Natural killer cell (primary cell): Measurements from ENCODE around the gene WNT5A. TPM values are rescaled to one million over a fixed set of nuclear protein-coding genes. Genes with fewer than 3 reads are reported as not detected.

Source experiments
- ATAC-seq, 3 donors: fragments of 150-1000 bp in 2 of 3; fragments of 200-7000 bp in 1 of 3; cut with Tn5 transposase; 1 replicate in 1 of 3; 2 replicates in 2 of 3; pipeline ENCODE4 v1.10.0; 2021; ENCODE audit warnings: mild to moderate bottlenecking in 2 of 3, moderate library complexity in 2 of 3
- DNase-seq, 2 donors: peaks; one replicate each; pipeline versions ENCODE4 v3.0.0 to v3.0.0-alpha.2; 2013 to 2021; ENCODE audit warnings: mixed read lengths in 1 of 2
- H3K27ac ChIP-seq: one replicate; pipeline ENCODE4 v1.5.1; 2013; ENCODE audit warnings: mild to moderate bottlenecking, low read length
- H3K27me3 ChIP-seq: one replicate; pipeline ENCODE4 v1.6.1; 2013; ENCODE audit warnings: low read length; ENCODE audit not compliant: control insufficient read depth, insufficient read depth
- H3K36me3 ChIP-seq: one replicate; pipeline ENCODE4 v1.6.1; 2013; ENCODE audit warnings: low read length; ENCODE audit not compliant: control insufficient read depth, insufficient read depth
- H3K4me1 ChIP-seq: one replicate; pipeline ENCODE4 v1.6.1; 2013; ENCODE audit warnings: low read length; ENCODE audit not compliant: control insufficient read depth, insufficient read depth
- H3K4me3 ChIP-seq: one replicate; pipeline ENCODE4 v1.5.1; 2013; ENCODE audit warnings: low read length
- H3K9me3 ChIP-seq: one replicate; pipeline ENCODE4 v1.6.1; 2013; ENCODE audit warnings: low read length; ENCODE audit not compliant: control insufficient read depth, insufficient read depth
- H3K27ac Mint-ChIP-seq, 2 donors: one replicate each; pipeline ENCODE4 v1.8.0; 2022; ENCODE audit warnings: mild to moderate bottlenecking in 2 of 2, mixed read lengths in 2 of 2, moderate library complexity in 1 of 2
- H3K27me3 Mint-ChIP-seq, 2 donors: one replicate each; pipeline ENCODE4 v1.8.0; 2022; ENCODE audit warnings: low read depth in 2 of 2, mixed read lengths in 2 of 2
- H3K36me3 Mint-ChIP-seq: one replicate; pipeline ENCODE4 v1.8.0; 2022; ENCODE audit warnings: mixed read lengths
- H3K4me1 Mint-ChIP-seq, 2 donors: one replicate each; pipeline ENCODE4 v1.8.0; 2022; ENCODE audit warnings: mixed read lengths in 2 of 2
- H3K4me3 Mint-ChIP-seq: one replicate; pipeline ENCODE4 v1.8.0; 2022; ENCODE audit warnings: mild to moderate bottlenecking, moderate library complexity, mixed read lengths
- H3K9me3 Mint-ChIP-seq, 2 donors: one replicate each; pipeline ENCODE4 v1.8.0; 2022; ENCODE audit warnings: mixed read lengths in 2 of 2
- CTCF ChIP-seq: fragments of 200-600 bp; IDR thresholded peaks from one replicate; pipeline ENCODE4 v1.8.0; 2022; ENCODE audit warnings: antibody characterized with exemption
- WGBS: methylation state at CpG from one replicate; pipeline ENCODE4 v1.1.7; 2013; ENCODE audit warnings: missing lambda C conversion rate; ENCODE audit not compliant: insufficient coverage; 5-methylcytosine and 5-hydroxymethylcytosine counted together
- intact Hi-C: fragments of 100-400 bp; cut with micrococcal nuclease; formaldehyde crosslinking; loops from one replicate; pipeline ENCODE4 v1.14.2; 2022
- total RNA-seq, 4 donors: library from RNA; stranded (reverse); fragments of 120-200 nt in 1 of 4; gene quantifications; one replicate each; pipeline versions ENCODE4 v1.2.3 to v1.2.4, GENCODE V29; 2013 to 2022

WNT5A gene
- total RNA-seq, 3 donors from 2014 or later (not counting 1 experiment from before 2014, with no cell fraction given), result not detected

- no peak overlapping the region for H3K27ac Mint-ChIP-seq
- no peak overlapping the region for H3K4me3 Mint-ChIP-seq
- Histone ChIP-seq H3K36me3 (no peaks in the 10 kb centered on the region), H3K27ac (no peak overlapping the region), H3K27me3 (no peaks in the 10 kb centered on the region), H3K4me1 (no peaks in the 10 kb centered on the region), H3K4me3 (no peak overlapping the region), H3K9me3 (no peaks in the 10 kb centered on the region)
- no peaks in the 10 kb centered on the region for H3K36me3 Mint-ChIP-seq
- ATAC-seq, result no peak
- WGBS, result 67% methylated on average over 7 of the region's 8 CpGs
- intact Hi-C loops, result no loop called here
- H3K27me3 Mint-ChIP-seq, result no peaks in the 10 kb centered on the region
- no peak for DNase-seq
- peaks cover 3 to 8% of the 10 kb centered on the region in 2 donors for H3K9me3 Mint-ChIP-seq
- H3K4me1 Mint-ChIP-seq, result no peaks in the 10 kb centered on the region
- TF ChIP-seq CTCF, result no peak
Observed at GRCh38 chr3:55435491-55435890, 51.6 kb downstream of the WNT5A start.

- no peaks in the 10 kb centered on the region for H3K36me3 ChIP-seq
- no peak overlapping the region for H3K4me3 ChIP-seq
- Mint-ChIP-seq H3K27me3 (no peaks in the 10 kb centered on the region), H3K4me1 (no peaks in the 10 kb centered on the region), H3K27ac (no peak overlapping the region), H3K4me3 (no peak overlapping the region), H3K36me3 (no peaks in the 10 kb centered on the region), H3K9me3 (peaks cover 3 to 8% of the 10 kb centered on the region in 2 donors)
- H3K9me3 ChIP-seq, result no peaks in the 10 kb centered on the region
- intact Hi-C loops, result no loop called here
- ATAC-seq, result no peak
- TF ChIP-seq CTCF, result no peak
- peak in 1 of 2 donors; percentile 4 for DNase-seq
- H3K27me3 ChIP-seq, result no peaks in the 10 kb centered on the region
- H3K27ac ChIP-seq, result no peak overlapping the region
- WGBS, result no CpG with 5 or more reads among the region's 1 CpG
- no peaks in the 10 kb centered on the region for H3K4me1 ChIP-seq
Observed at GRCh38 chr3:55434789-55435188, 52.3 kb downstream of the WNT5A start.

GRCh38 chr3:55431041-55431440 is 56.1 kb downstream of the WNT5A start:
- Histone ChIP-seq H3K27ac (no peak overlapping the region), H3K4me3 (no peak overlapping the region), H3K36me3 (no peaks in the 10 kb centered on the region), H3K4me1 (no peaks in the 10 kb centered on the region), H3K9me3 (no peaks in the 10 kb centered on the region), H3K27me3 (no peaks in the 10 kb centered on the region)
- Mint-ChIP-seq H3K9me3 (peaks cover 5 to 7% of the 10 kb centered on the region in 2 donors), H3K27ac (no peak overlapping the region), H3K4me3 (no peak overlapping the region), H3K36me3 (no peaks in the 10 kb centered on the region), H3K27me3 (no peaks in the 10 kb centered on the region), H3K4me1 (no peaks in the 10 kb centered on the region)
- TF ChIP-seq CTCF, result no peak
- ATAC-seq (no peak), DNase-seq (no peak)
- intact Hi-C loops, result no loop called here
- WGBS, result 78% methylated on average over 6 of the region's 6 CpGs

- Histone ChIP-seq H3K9me3 (no peaks in the 10 kb centered on the region), H3K27me3 (no peaks in the 10 kb centered on the region), H3K36me3 (no peaks in the 10 kb centered on the region), H3K4me3 (no peak overlapping the region), H3K27ac (no peak overlapping the region), H3K4me1 (no peaks in the 10 kb centered on the region)
- H3K4me1 Mint-ChIP-seq, result no peaks in the 10 kb centered on the region
- H3K9me3 Mint-ChIP-seq, result peaks cover 0 to 13% of the 10 kb centered on the region in 2 donors
- H3K36me3 Mint-ChIP-seq, result no peaks in the 10 kb centered on the region
- no peak overlapping the region for H3K4me3 Mint-ChIP-seq
- DNase-seq (no peak), ATAC-seq (no peak)
- 67% methylated on average over 2 of the region's 5 CpGs for WGBS
- H3K27me3 Mint-ChIP-seq, result no peaks in the 10 kb centered on the region
- intact Hi-C loops, result no loop called here
- no peak for TF ChIP-seq CTCF
- H3K27ac Mint-ChIP-seq, result no peak overlapping the region
Observed at GRCh38 chr3:55427739-55428138, 59.4 kb downstream of the WNT5A start.
